ENCODE measurements around the gene PCBP3. TPM values are rescaled to one million over a fixed set of nuclear protein-coding genes. Genes with fewer than 3 reads are reported as not detected.

Gene PCBP3
- total and polyA plus RNA-seq, 2 of the 13 experiments (the other 11 are each of a cell fraction or from before 2014, with no cell fraction given), result not detected

- TF ChIP-seq, protein P1, sequence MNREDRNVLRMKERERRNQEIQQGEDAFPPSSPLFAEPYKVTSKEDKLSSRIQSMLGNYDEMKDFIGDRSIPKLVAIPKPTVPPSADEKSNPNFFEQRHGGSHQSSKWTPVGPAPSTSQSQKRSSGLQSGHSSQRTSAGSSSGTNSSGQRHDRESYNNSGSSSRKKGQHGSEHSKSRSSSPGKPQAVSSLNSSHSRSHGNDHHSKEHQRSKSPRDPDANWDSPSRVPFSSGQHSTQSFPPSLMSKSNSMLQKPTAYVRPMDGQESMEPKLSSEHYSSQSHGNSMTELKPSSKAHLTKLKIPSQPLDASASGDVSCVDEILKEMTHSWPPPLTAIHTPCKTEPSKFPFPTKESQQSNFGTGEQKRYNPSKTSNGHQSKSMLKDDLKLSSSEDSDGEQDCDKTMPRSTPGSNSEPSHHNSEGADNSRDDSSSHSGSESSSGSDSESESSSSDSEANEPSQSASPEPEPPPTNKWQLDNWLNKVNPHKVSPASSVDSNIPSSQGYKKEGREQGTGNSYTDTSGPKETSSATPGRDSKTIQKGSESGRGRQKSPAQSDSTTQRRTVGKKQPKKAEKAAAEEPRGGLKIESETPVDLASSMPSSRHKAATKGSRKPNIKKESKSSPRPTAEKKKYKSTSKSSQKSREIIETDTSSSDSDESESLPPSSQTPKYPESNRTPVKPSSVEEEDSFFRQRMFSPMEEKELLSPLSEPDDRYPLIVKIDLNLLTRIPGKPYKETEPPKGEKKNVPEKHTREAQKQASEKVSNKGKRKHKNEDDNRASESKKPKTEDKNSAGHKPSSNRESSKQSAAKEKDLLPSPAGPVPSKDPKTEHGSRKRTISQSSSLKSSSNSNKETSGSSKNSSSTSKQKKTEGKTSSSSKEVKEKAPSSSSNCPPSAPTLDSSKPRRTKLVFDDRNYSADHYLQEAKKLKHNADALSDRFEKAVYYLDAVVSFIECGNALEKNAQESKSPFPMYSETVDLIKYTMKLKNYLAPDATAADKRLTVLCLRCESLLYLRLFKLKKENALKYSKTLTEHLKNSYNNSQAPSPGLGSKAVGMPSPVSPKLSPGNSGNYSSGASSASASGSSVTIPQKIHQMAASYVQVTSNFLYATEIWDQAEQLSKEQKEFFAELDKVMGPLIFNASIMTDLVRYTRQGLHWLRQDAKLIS (CRISPR knock-in tag; IDR thresholded peaks at IDR 0.05), result no peak
- no peak for TF ChIP-seq ZNF225 (CRISPR knock-in tag; IDR thresholded peaks at IDR 0.05)
- no peak for TF ChIP-seq NFKB2 (CRISPR knock-in tag; IDR thresholded peaks at IDR 0.05; ENCODE audit: borderline replicate concordance)
- TF ChIP-seq ZNF572 (CRISPR knock-in tag; IDR thresholded peaks at IDR 0.05), result no peak
- no peak for TF ChIP-seq ZNF780A (CRISPR knock-in tag; IDR thresholded peaks at IDR 0.05)
These were observed 251.6 kb downstream of the PCBP3 start (continued) for GRCh38 chr21:45894906-45895777.

DNA sequence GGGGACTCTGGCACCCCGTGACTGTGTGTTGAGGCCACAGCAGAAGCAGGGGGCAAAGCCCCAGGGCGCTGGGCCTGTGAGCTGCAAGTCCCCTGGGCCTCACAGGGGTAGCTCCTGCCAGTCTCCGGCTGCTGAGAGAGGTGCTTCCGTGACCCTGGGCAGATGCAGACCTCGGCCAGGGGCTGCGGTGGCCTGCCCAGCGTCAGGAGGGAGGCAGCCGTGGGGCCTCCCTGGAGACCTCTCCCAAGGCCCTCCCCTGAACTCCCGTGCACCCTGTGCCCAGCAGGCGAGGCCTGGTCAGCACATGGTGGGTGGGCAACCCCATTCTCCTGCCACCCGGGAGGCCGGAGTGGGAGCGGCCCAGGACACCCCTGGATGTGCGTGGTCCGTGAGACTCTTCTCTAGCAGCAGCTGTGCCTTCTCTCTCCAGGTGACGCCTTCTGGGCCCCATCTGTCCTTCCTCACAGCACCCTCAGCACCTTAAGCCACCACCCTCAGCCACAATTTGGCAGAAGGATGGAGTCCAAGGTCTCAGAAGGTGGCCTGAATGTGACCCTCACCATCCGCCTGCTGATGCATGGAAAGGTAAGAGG lies 252.3 kb downstream of the PCBP3 start:
- Histone ChIP-seq H3K79me2 (ENCODE audit: insufficient read depth, low read length) (no peaks in the 10 kb centered on the region), H3K4me1 (ENCODE audit: insufficient read depth, low read length) (no peaks in the 10 kb centered on the region), H4K20me1 (ENCODE audit: insufficient read depth, low read length) (no peaks in the 10 kb centered on the region), H3K27me3 (ENCODE audit: control insufficient read depth in 1 of 2, insufficient read depth in 2 of 2, low read length in 2 of 2) (peaks cover 12 to 62% of the 10 kb centered on the region in 2 experiments; a peak in 4 of 5 replicates), H3K9me3 (ENCODE audit: low read length) (no peaks in the 10 kb centered on the region), H3K4me2 (ENCODE audit: low read depth, low read length) (no peak overlapping the region), H2AFZ (ENCODE audit: low read length) (no peak overlapping the region), H3K4me3 (replicated peaks in 1 of 3; ENCODE audit: insufficient read depth in 1 of 3, low read depth in 2 of 3, low read length in 3 of 3) (no peak overlapping the region), H3K36me3 (replicated peaks in 1 of 2; ENCODE audit: control insufficient read depth in 1 of 2, insufficient read depth in 2 of 2, low read length in 2 of 2) (no peaks in the 10 kb centered on the region), H3K9ac (ENCODE audit: insufficient read depth, low read depth, low read length) (no peak overlapping the region), H3K27ac (ENCODE audit: extremely low read length, insufficient read depth, low read length) (no peak overlapping the region)
- in situ Hi-C loops (cut with HindIII; ENCODE audit: extremely low pct_ligation_motif_present, low pct_unique_long_range_greater_than_20kb) (no loop called here), intact Hi-C loops (cut with micrococcal nuclease; ENCODE audit: unreplicated experiment) (no loop called here)
- 12% methylated on average over 3 of the region's 17 CpGs for WGBS (ENCODE audit: low lambda C conversion rate)
- FAIRE-seq (no peak), DNase-seq (ENCODE audit: low spot score) (no peak), ATAC-seq (no peak)
- CTCF ChIA-PET (ENCODE audit: low intra/inter-chr PET ratio, low total read pairs), result no interaction called here
- POLR2A ChIA-PET, result no interaction called here
- BruUV-seq (replicated peaks), result no TSS peak
- TF ChIP-seq SRSF1 (optimal IDR thresholded peaks at IDR 0.05; ENCODE audit: low read depth, low read length) (no peak), ELF3 (CRISPR knock-in tag; IDR thresholded peaks at IDR 0.05) (no peak), FUBP1 (CRISPR knock-in tag; IDR thresholded peaks at IDR 0.05; ENCODE audit: borderline replicate concordance) (no peak), SP140L (CRISPR knock-in tag; IDR thresholded peaks at IDR 0.05; ENCODE audit: borderline replicate concordance) (no peak), SNAPC2 (CRISPR knock-in tag; IDR thresholded peaks at IDR 0.05) (no peak), ARNTL (CRISPR knock-in tag; IDR thresholded peaks at IDR 0.05) (no peak)
- TF ChIP-seq, protein P2, sequence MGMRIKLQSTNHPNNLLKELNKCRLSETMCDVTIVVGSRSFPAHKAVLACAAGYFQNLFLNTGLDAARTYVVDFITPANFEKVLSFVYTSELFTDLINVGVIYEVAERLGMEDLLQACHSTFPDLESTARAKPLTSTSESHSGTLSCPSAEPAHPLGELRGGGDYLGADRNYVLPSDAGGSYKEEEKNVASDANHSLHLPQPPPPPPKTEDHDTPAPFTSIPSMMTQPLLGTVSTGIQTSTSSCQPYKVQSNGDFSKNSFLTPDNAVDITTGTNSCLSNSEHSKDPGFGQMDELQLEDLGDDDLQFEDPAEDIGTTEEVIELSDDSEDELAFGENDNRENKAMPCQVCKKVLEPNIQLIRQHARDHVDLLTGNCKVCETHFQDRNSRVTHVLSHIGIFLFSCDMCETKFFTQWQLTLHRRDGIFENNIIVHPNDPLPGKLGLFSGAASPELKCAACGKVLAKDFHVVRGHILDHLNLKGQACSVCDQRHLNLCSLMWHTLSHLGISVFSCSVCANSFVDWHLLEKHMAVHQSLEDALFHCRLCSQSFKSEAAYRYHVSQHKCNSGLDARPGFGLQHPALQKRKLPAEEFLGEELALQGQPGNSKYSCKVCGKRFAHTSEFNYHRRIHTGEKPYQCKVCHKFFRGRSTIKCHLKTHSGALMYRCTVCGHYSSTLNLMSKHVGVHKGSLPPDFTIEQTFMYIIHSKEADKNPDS (CRISPR knock-in tag; IDR thresholded peaks at IDR 0.05), result no peak

All from HepG2 (cell line).